Measurements from ENCODE around the gene RNF213.

Gene RNF213

GRCh38 chr17:80374732-80375585, 114.3 kb downstream of the RNF213 start:
- no peak for DNase-seq

DNA sequence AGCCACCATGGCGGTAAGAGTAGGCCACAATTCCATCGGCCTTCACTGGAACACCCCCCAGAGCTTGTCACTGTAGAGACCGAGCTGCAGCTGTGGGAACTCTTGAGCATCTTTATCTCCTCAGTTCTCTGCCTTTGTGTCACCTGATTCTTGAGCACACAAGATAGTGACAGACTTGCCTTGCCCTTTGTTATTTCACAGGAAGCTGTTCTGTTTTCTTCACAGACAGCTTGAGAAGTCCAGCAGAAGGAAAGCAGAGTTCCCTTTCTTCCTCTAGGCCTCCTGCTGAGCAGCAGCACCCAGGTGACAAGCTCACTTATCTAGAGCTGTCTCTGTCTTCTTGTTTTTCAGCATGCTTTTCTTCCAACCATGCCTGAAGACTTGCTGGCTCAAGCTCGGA, 115.9 kb downstream of the RNF213 start:
- no peak for DNase-seq

- DNase-seq = no peak
Observed at GRCh38 chr17:80377798-80378197, 117.1 kb downstream of the RNF213 start.

DNA sequence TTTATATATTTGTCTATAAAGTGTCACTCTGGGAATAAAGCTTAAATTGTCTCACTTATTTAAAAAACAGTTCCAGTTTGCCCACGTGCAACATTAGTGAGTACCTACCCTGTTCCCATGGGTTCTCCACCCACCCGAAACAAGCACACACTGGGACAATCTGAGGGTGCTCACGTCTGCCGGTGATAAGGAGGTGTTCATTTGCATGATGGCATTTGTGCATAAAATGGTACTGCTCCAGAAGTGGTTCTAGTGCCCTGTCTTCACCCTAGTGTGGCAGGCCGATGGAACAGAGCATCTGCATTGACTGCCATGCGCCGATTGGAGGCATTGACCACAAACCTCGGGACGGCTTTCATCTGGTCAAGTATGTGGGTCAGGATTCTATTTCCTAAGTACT, 118.7 kb downstream of the RNF213 start:
- DNase-seq = no peak

DNA sequence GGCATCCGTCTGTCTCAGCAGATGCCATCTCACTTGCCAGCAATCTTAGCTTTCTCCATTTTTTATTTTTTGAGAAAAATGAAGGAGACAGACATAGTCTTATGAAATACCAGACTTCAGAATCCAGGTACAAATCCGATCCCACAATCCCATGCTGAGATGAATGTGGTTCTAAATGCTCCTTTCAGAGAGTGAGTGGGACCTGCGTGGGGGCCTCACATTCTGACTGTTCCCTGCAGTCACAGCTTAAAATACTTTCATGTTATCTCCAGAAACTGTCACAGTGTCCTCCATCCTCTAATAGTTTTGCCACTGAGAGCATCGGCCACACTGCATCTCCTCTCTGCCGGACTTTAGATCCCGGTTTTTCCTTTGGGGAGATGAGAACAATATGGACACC, 119.4 kb downstream of the RNF213 start:
- no peak for DNase-seq

DNA sequence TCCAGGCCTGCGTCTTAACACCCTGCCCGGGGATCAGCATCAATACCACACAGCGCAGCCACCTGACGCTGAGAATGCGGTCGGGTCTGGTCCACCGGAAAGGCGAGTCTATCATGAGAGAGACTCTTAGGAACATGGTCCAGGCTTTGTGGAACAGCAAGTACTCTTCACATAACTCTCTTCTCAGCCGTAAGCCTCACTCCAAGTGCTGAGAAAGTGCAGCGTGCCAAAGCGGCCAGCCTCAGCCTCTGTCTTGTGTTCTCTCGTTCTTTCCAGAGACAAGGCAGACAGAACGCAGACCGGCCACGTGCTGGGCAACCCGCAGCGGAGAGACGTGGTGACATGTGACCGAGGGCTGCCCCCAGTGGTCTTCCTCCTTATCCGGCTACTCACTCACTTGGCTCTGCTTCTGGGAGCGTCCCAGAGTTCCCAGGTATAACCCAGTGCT, 119.9 kb downstream of the RNF213 start:
- no peak for DNase-seq

DNA sequence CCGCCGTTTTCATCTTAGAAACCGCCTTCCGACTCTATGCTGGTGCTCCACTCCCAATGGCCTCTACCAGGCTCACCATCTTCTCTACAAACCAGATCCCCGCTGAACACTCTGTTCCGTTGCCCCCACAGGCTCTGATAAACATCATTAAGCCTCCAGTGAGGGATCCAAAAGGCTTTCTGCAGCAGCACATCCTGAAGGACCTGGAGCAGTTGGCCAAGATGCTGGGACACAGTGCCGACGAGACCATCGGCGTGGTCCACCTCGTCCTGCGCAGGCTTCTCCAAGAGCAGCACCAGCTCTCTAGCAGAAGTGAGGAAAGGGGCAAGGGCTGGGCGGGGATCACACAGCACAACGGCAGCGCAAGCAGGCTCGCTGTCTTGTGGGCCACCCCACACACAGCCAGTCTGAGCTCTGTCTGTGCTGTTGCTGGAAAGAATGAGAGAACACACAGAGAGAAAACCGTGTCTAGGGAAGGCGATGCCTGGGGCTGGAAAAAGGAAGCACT, 120.8 kb downstream of the RNF213 start:
- no peak for DNase-seq

GRCh38 chr17:80382446-80382845, 121.8 kb downstream of the RNF213 start:
- no peak for DNase-seq

DNA sequence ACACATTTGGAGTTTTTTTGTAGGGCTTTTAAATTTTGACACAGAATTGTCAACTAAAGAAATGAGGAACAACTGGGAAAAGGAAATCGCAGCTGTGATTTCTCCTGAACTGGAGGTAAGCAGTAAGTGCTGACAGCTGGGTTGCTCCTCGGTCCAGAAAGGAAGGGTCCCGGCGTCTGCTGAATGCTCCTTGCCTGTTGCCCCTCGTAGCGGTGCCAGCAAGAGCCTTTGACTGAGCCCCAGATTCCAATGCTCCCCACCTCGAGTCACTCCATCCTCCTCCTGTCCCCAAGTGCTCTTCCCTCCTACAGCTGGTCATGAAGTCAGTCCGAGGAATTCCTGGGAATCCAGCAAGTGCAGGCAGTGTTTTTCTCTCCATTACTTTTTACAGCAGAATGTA, 122.3 kb downstream of the RNF213 start:
- no peak for DNase-seq

GRCh38 chr17:80384078-80384960, 123.7 kb downstream of the RNF213 start:
- no peak for DNase-seq

- DNase-seq = no peak
Observed at GRCh38 chr17:80385046-80385445, 124.4 kb downstream of the RNF213 start.

- no peak for DNase-seq
Observed at GRCh38 chr17:80386341-80386740, 125.7 kb downstream of the RNF213 start.

DNA sequence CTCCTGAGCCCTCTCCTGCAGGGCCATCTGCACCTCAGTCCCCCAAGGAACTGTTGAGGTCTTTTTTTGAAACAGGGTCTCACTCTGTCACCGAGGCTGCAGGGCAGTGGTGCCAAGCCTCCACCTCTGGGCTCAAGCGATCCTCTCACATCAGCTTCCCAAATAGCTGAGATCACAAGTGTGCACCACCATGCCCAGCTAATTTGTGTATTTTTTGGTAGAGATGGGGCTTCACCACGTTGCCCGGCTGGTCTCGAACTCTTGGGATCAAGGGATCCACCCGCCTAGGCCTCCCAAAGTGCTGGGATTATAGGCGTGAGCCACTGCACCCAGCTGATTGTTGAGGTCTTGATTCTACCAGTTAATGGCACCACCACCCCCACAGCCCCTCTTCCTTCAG, 126.4 kb downstream of the RNF213 start:
- no peak for DNase-seq

DNA sequence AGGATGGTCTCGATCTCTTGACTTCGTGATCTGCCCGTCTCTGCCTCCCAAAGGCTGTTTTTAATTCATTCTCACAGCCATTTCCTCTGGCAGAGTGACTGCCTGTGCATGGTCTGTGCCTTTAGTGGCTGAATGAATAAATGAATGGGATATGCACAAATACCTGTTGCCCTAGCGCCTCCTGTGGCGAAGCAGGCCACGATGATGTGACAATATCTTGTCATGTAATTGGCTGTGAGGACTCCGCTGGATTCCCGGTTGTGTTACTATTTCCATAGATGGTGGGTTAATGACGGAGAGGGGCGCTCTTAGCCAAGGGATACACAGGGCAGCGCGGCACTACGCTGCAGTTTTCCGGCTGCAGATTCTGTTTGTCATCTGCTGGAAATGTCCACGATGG, 127.5 kb downstream of the RNF213 start:
- no peak for DNase-seq

DNA sequence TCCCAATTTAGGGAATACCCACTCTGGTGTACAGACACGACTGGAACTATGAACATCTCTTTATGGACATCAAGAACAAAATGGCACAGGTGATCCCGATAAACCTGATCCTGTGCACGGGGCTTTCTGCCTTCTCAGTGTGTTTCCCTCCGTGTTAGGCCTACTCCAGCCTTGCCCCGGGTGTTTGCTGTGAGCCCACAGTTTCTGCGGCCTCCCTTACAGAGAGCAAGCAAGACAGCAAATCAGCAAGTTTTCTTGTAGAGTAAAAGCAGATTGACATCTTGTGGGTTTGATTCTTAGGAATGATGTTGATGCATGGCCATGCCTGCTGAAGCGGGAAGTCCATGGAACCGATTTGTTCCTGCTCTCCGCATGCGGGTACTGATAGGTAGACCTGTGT, 127.9 kb downstream of the RNF213 start:
- DNase-seq = no peak

DNA sequence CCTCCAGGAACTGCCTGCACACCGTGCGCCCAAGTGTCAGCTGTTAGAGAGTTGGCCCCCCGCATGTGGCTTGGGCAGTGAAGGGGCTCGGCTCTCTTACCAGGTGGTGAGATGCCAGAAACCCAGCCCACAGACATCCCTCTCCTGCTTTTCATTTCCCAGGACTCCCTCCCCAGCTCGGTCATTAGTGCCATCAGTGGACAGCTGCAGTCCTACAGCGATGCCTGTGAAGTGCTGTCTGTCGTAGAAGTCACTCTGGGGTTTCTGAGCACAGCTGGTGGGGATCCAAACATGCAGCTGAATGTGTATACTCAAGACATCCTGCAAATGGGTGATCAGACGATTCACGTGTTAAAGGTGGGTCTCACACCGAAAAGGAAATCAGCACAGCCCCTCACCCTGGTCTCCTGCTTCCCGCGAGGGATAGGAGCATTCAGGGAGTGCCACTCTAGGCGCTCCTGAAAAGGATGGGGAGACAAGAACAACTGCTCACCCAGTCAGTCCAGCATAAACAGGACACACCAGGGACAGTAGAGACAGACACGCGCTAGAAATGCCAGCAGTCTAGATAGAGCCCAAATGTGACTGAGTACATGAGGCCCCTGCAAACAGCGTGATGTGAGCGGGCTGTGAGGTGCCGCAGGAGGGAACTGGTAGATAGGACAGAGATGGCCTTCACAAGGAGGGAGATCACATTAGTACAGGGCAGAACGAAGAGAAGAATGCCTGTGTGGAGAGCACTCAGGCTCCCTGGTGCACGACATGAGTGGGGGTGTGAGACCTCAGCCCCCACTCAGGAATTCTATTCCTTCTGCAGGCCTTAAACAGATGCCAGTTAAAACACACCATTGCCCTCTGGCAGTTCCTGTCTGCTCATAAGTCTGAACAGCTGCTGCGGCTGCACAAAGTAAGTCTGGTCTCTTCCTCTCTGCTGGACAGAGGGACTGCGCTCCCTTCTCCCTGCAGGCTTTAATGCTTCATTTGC, 128.7 kb downstream of the RNF213 start:
- DNase-seq = no peak

GRCh38 chr17:80393241-80393890, 132.7 kb downstream of the RNF213 start:
- DNase-seq = no peak

GRCh38 chr17:80393961-80394360, 133.3 kb downstream of the RNF213 start:
- no peak for DNase-seq

DNA sequence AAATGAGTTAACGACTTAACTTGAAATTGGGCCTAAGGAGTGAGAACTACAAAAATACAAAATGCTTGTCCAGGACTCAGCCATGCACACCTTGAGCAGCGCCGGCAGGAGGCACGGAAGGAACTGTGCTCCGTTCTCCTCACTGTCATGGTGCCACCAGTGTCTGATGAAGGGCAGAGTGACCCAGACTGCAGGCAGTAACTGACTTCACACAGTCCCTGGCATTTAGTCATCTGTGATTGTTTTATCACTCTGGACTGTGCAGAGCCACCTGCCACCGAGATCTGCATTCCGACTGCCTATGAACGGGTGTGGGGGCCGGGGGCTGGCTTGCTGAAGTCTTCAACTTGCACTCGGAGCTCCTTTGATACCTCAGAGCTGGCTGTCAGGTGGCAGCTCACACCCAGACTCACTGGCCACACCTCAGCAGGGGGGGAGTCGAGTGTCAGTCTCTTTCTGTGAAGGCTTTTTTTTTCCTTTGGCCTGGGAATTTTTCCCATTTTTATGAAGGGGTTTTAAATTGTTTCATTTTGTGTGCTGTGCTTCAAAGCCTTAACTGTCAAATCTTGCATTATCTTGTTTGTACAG, 134.1 kb downstream of the RNF213 start:
- DNase-seq = no peak

DNA sequence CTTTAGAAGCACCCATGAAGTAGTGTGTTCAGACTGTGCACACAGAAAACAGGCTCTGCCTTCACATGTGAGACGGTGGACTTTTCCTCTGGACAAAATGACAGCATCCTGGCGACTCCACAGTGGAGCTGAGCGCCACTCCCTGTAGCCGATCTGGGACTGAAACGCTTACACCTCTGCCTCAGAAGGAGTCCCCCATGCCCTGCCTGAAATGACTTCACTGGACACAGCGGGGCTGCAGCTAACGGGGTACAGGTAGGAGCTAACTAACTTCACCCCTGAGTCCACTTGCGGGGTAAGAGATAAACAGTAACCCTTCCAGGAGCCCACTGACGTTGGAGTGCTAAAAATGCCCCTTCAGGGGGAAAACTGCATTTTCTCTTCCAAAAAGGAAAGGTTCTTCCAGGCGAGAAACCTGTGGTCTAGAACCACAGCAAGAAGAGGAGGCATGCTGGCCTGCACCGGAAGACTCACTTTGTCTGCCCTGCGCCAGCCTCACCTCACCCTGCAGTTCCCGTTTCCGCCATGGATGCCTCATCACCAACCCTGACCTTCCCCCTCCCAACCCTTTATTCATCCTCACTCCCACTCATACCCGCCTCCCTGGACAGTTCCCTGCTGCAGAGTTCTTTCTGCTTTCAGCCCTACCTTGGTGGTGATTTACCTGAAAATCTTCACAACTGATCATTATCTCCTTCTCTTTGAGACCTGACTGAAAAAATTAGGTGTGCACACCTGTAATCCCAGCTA, 134.9 kb downstream of the RNF213 start:
- no peak for DNase-seq
